ENCODE measurements around the gene GPHA2.

- TF ChIP-seq POLR2AphosphoS5 (IDR thresholded peaks at IDR 0.05): no peak
- no peak for TF ChIP-seq SMC3 (conservative IDR thresholded peaks at IDR 0.05; ENCODE audit: poor library complexity)
- no peak for TF ChIP-seq CTCF (IDR thresholded peaks at IDR 0.05; ENCODE audit: poor library complexity, severe bottlenecking)
- no peak for TF ChIP-seq TAF1 (IDR thresholded peaks at IDR 0.05; ENCODE audit: low read depth)
Observed at GRCh38 chr11:64929625-64930024, 6.1 kb downstream of the GPHA2 start.
